Endothelial cell of umbilical vein (primary cell): ENCODE data around the gene PLP2. TPM values are rescaled to one million over a fixed set of nuclear protein-coding genes. Genes with fewer than 3 reads are reported as not detected.

Experiments used
- BruUV-seq: library from RNA; stranded (reverse); fragments of 400-500 nt; replicated peaks from 2 replicates; lab custom pipeline; 2021; lab: Mats Ljungman, UMichigan
- CTCF ChIA-PET: fragments of 300-600, 350-600 bp; sonication (Branson Sonifier 250); formaldehyde crosslinking; loops from one replicate; lab custom pipeline; 2021; ENCODE audit warnings: antibody characterized with exemption, inconsistent platforms; lab: Charles Lee
- POLR2A ChIA-PET: fragments of 300-600, 350-600 bp; sonication (Branson Sonifier 250); formaldehyde crosslinking; loops from one replicate; lab custom pipeline; 2021; ENCODE audit warnings: antibody characterized with exemption, inconsistent platforms; lab: Charles Lee
- DNase-seq: peaks from one replicate; pipeline ENCODE4 v3.0.0-alpha.2; 2011; ENCODE audit warnings: low read depth, low spot score
- FAIRE-seq: peaks from 2 replicates; lab custom pipeline; 2011; peaks lifted over from hg19 to GRCh38; lab: Jason Lieb, UNC
- H2AFZ ChIP-seq: 2 replicates; pipeline ENCODE4 v1.6.0; 2012; ENCODE audit warnings: low read depth, low read length, control low read depth, inconsistent platforms
- H3K27ac ChIP-seq: 2 replicates; pipeline ENCODE4 v1.5.1; 2011; ENCODE audit warnings: low read depth, mild to moderate bottlenecking, control low read depth, low read length, moderate library complexity; ENCODE audit not compliant: insufficient read depth
- H3K27me3 ChIP-seq, 2 experiments: 2 replicates each; pipeline versions ENCODE4 v1.6.0 to v1.6.1; 2011; ENCODE audit warnings: low read length in 2 of 2, mixed read lengths in 1 of 2; ENCODE audit not compliant: control insufficient read depth in 2 of 2, insufficient read depth in 2 of 2
- H3K36me3 ChIP-seq, 2 experiments: 2 replicates in 1 of 2; 3 replicates in 1 of 2; pipeline ENCODE4 v1.5.1; 2011; ENCODE audit warnings: low read length in 2 of 2, mild to moderate bottlenecking in 1 of 2, moderate library complexity in 1 of 2; ENCODE audit not compliant: control insufficient read depth in 2 of 2, insufficient read depth in 2 of 2; ENCODE audit errors: extremely low read depth in 1 of 2
- H3K4me1 ChIP-seq: 3 replicates; pipeline ENCODE4 v1.5.1; 2011; ENCODE audit warnings: mild to moderate bottlenecking, low read length; ENCODE audit not compliant: control insufficient read depth, insufficient read depth; ENCODE audit errors: extremely low read depth
- H3K4me2 ChIP-seq: 2 replicates; pipeline ENCODE4 v1.6.1; 2011; ENCODE audit warnings: low read length, control low read depth, mixed read lengths; ENCODE audit not compliant: insufficient read depth
- H3K4me3 ChIP-seq, 3 experiments: fragments of 200-600 bp in 1 of 3; sonication (generic), shearing (Covaris generic) in 1 of 3; replicated peaks in 1 of 3; 2 replicates each; pipeline ENCODE4 v1.5.1; 2011 to 2016; ENCODE audit warnings: control low read depth in 3 of 3, low read length in 3 of 3, mild to moderate bottlenecking in 2 of 3, inconsistent platforms in 1 of 3, low read depth in 1 of 3, moderate library complexity in 1 of 3; ENCODE audit not compliant: insufficient read depth in 1 of 3
- H3K79me2 ChIP-seq: 2 replicates; pipeline ENCODE4 v1.6.0; 2012; ENCODE audit warnings: low read length, inconsistent platforms; ENCODE audit not compliant: control insufficient read depth, insufficient read depth
- H3K9ac ChIP-seq: replicated peaks from 2 replicates; pipeline ENCODE3; 2011; ENCODE audit warnings: low read length, control low read depth; ENCODE audit not compliant: insufficient read depth; ENCODE audit errors: extremely low read depth
- H3K9me1 ChIP-seq: replicated peaks from 3 replicates; pipeline ENCODE4 v1.6.0; 2011; ENCODE audit warnings: mild to moderate bottlenecking, low read length; ENCODE audit not compliant: control insufficient read depth, insufficient read depth; ENCODE audit errors: extremely low read depth
- H3K9me3 ChIP-seq: replicated peaks from 2 replicates; pipeline ENCODE4 v1.5.1; 2012; ENCODE audit warnings: low read length, inconsistent platforms; ENCODE audit not compliant: control insufficient read depth, insufficient read depth
- H4K20me1 ChIP-seq: replicated peaks from 2 replicates; pipeline ENCODE3; 2011; ENCODE audit warnings: mild to moderate bottlenecking, low read length; ENCODE audit not compliant: control insufficient read depth, insufficient read depth; ENCODE audit errors: extremely low read depth
- EZH2 ChIP-seq: IDR thresholded peaks from 2 replicates; pipeline ENCODE4 v1.6.1; 2012; ENCODE audit warnings: borderline replicate concordance, low read depth, mild to moderate bottlenecking, moderate library complexity, low read length, inconsistent platforms; ENCODE audit not compliant: severe bottlenecking
- FOS ChIP-seq: IDR thresholded peaks from 2 replicates; pipeline ENCODE4 v1.6.1; 2011; ENCODE audit warnings: mild to moderate bottlenecking, low read length, moderate library complexity, borderline replicate concordance; ENCODE audit not compliant: insufficient read depth
- GATA2 ChIP-seq: IDR thresholded peaks from 2 replicates; pipeline ENCODE4 v1.7.0; 2011; ENCODE audit warnings: low read depth, mild to moderate bottlenecking, moderate library complexity, mixed read lengths, low read length; ENCODE audit not compliant: insufficient read length, insufficient read depth
- JUN ChIP-seq: IDR thresholded peaks from 2 replicates; pipeline ENCODE4 v1.6.1; 2011; ENCODE audit warnings: borderline replicate concordance, low read depth; ENCODE audit not compliant: insufficient read length, insufficient read depth
- MYC ChIP-seq: IDR thresholded peaks from one replicate; pipeline ENCODE4 v1.6.1; 2011; ENCODE audit warnings: mild to moderate bottlenecking, low read depth, low read length
- POLR2A ChIP-seq: IDR thresholded peaks from 2 replicates; pipeline ENCODE4 v1.6.1; 2012; ENCODE audit warnings: low read depth, mild to moderate bottlenecking, control low read depth, low read length
- POLR2AphosphoS5 ChIP-seq: IDR thresholded peaks from 2 replicates; pipeline ENCODE4 v1.6.1; 2012; ENCODE audit warnings: low read depth, mild to moderate bottlenecking, control low read depth, low read length, moderate library complexity; ENCODE audit not compliant: insufficient read depth
- dilution Hi-C: fragments of 300-500 bp; cut with MboI; formaldehyde crosslinking; loops from one replicate; pipeline ENCODE4 v1.15.0; 2019; ENCODE audit warnings: low sequenced_read_pairs; ENCODE audit not compliant: extremely low pct_ligation_motif_present
- intact Hi-C: fragments of 100-400 bp; cut with micrococcal nuclease; formaldehyde crosslinking; loops from one replicate; pipeline ENCODE4 v1.10.0; 2022
- polyA plus RNA-seq, 4 experiments: library from polyadenylated mRNA; depleted of rRNA in 3 of 4; stranded (reverse) in 3 of 4; unstranded in 1 of 4; fragments of >200 nt; gene quantifications; 2 replicates each; pipeline versions ENCODE4 v1.2.1 to v1.2.3, GENCODE V29; 2011 to 2012; ENCODE audit warnings: missing spikeins in 1 of 4
- total RNA-seq: library from RNA; stranded (reverse); gene quantifications from 2 replicates; pipeline ENCODE4 v1.2.3, GENCODE V29; 2021
- TF ChIP-seq, protein P1 (sequence below), 2 donors: IDR thresholded peaks; 1 replicate in 1 of 2; 2 replicates in 1 of 2; pipeline ENCODE4 v1.5.1; 2011; ENCODE audit warnings: low read length in 2 of 2, mild to moderate bottlenecking in 2 of 2, moderate library complexity in 2 of 2, control low read depth in 1 of 2, inconsistent platforms in 1 of 2, low read depth in 1 of 2; ENCODE audit not compliant: insufficient read depth in 1 of 2; ENCODE audit errors: extremely low read depth in 1 of 2
- TF ChIP-seq, protein P2 (sequence below): IDR thresholded peaks from 2 replicates; pipeline ENCODE4 v1.6.1; 2011; ENCODE audit not compliant: insufficient read depth, insufficient read length

The PLP2 gene
- total and polyA plus RNA-seq, 2 donors (not counting 3 experiments of a cell fraction or from before 2014, with no cell fraction given) = 153 to 277 TPM

GRCh38 chrX:49187526-49187925 is 15.8 kb downstream of the PLP2 start:
- no peaks in the 10 kb centered on the region for H3K9me1 ChIP-seq
- FAIRE-seq (no peak), DNase-seq (no peak)
- TF ChIP-seq, protein P1, sequence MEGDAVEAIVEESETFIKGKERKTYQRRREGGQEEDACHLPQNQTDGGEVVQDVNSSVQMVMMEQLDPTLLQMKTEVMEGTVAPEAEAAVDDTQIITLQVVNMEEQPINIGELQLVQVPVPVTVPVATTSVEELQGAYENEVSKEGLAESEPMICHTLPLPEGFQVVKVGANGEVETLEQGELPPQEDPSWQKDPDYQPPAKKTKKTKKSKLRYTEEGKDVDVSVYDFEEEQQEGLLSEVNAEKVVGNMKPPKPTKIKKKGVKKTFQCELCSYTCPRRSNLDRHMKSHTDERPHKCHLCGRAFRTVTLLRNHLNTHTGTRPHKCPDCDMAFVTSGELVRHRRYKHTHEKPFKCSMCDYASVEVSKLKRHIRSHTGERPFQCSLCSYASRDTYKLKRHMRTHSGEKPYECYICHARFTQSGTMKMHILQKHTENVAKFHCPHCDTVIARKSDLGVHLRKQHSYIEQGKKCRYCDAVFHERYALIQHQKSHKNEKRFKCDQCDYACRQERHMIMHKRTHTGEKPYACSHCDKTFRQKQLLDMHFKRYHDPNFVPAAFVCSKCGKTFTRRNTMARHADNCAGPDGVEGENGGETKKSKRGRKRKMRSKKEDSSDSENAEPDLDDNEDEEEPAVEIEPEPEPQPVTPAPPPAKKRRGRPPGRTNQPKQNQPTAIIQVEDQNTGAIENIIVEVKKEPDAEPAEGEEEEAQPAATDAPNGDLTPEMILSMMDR (IDR thresholded peaks at IDR 0.05; ENCODE audit: extremely low read depth in 1 of 2, insufficient read depth in 1 of 2, low read depth in 1 of 2, low read length in 2 of 2) = no peak
- TF ChIP-seq MYC (no peak), POLR2AphosphoS5 (no peak)
- TF ChIP-seq, protein P2, sequence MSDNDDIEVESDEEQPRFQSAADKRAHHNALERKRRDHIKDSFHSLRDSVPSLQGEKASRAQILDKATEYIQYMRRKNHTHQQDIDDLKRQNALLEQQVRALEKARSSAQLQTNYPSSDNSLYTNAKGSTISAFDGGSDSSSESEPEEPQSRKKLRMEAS = no peak
- no peak overlapping the region for H3K9ac ChIP-seq
- H3K79me2 ChIP-seq = no peaks in the 10 kb centered on the region
- intact Hi-C loops (no loop called here), dilution Hi-C loops (no loop called here)
- ChIA-PET POLR2A (no interaction called here), CTCF (no interaction called here)
- H2AFZ ChIP-seq = no peak overlapping the region
- no peaks in the 10 kb centered on the region for H4K20me1 ChIP-seq
- no peak overlapping the region for H3K4me2 ChIP-seq
- no peak overlapping the region for H3K27ac ChIP-seq
- peaks cover 14% of the 10 kb centered on the region for H3K4me1 ChIP-seq
- no TSS peak for BruUV-seq
- no peaks in the 10 kb centered on the region for H3K27me3 ChIP-seq
- H3K36me3 ChIP-seq = no peaks in the 10 kb centered on the region
- H3K9me3 ChIP-seq = no peaks in the 10 kb centered on the region
- H3K4me3 ChIP-seq = no peak overlapping the region

GRCh38 chrX:49188468-49189076 is 16.9 kb downstream of the PLP2 start:
- FAIRE-seq = no peak
- no peak overlapping the region for H3K9ac ChIP-seq
- H2AFZ ChIP-seq = no peak overlapping the region
- no peak overlapping the region for H3K27ac ChIP-seq
- intact Hi-C loops = no loop called here
- no peaks in the 10 kb centered on the region for H3K36me3 ChIP-seq
- no peaks in the 10 kb centered on the region for H3K9me1 ChIP-seq
- POLR2A ChIA-PET = no interaction called here
- H3K4me1 ChIP-seq = peaks cover 14% of the 10 kb centered on the region
- no TSS peak for BruUV-seq
- no peak overlapping the region for H3K4me3 ChIP-seq
- TF ChIP-seq FOS (no peak), GATA2 (no peak), MYC (no peak), POLR2AphosphoS5 (no peak), POLR2A (no peak), EZH2 (no peak), JUN (no peak)
- TF ChIP-seq, protein P1 (IDR thresholded peaks at IDR 0.05; ENCODE audit: extremely low read depth in 1 of 2, insufficient read depth in 1 of 2, low read depth in 1 of 2, low read length in 2 of 2) = no peak
- TF ChIP-seq, protein P2 = no peak
- H3K9me3 ChIP-seq = no peaks in the 10 kb centered on the region
- H3K79me2 ChIP-seq = no peaks in the 10 kb centered on the region
- dilution Hi-C loops = no loop called here
- no peak for DNase-seq
- no peaks in the 10 kb centered on the region for H3K27me3 ChIP-seq
- CTCF ChIA-PET = no interaction called here
- no peak overlapping the region for H3K4me2 ChIP-seq
- no peaks in the 10 kb centered on the region for H4K20me1 ChIP-seq
